ENCODE results near the gene PROM2. TPM values are rescaled to one million over a fixed set of nuclear protein-coding genes. Genes with fewer than 3 reads are reported as not detected.
A peak's percentile ranks its signal among the peaks of the same experiment; 100 is the strongest.

The PROM2 gene
- total RNA-seq, 4 donors from 2014 or later, result 0.50 to 3.2 (median 2.1) TPM

GRCh38 chr2:95258271-95258670 lies 16.0 kb upstream of the PROM2 start:
- intact Hi-C loops (cut with DNase I), result no loop called here
- no peak for DNase-seq (ENCODE audit: extremely low spot score)
- Histone ChIP-seq H3K36me3 (no peaks in the 10 kb centered on the region), H3K4me1 (no peaks in the 10 kb centered on the region), H3K4me3 (no peak overlapping the region), H3K9me3 (peaks cover 0 to 17% (median 8%) of the 10 kb centered on the region in 4 donors), H3K27me3 (no peaks in the 10 kb centered on the region), H3K27ac (replicated peaks in 1 of 4) (no peak overlapping the region)
- WGBS, result 59% methylated on average over 2 of the region's 2 CpGs
- no peak for TF ChIP-seq POLR2A (IDR thresholded peaks at IDR 0.05; ENCODE audit: low read depth)
- no peak for TF ChIP-seq POLR2AphosphoS5 (IDR thresholded peaks at IDR 0.05)
- no peak for TF ChIP-seq EP300 (IDR thresholded peaks at IDR 0.05)
- no peak for TF ChIP-seq CTCF (IDR thresholded peaks at IDR 0.05)

GRCh38 chr2:95260028-95261023 lies 13.9 kb upstream of the PROM2 start:
- peak; percentile 70 for DNase-seq (ENCODE audit: extremely low spot score)
- TF ChIP-seq POLR2AphosphoS5 (IDR thresholded peaks at IDR 0.05) (no peak), POLR2A (IDR thresholded peaks at IDR 0.05; ENCODE audit: low read depth) (no peak), EP300 (IDR thresholded peaks at IDR 0.05) (no peak), CTCF (IDR thresholded peaks at IDR 0.05) (no peak)

DNA sequence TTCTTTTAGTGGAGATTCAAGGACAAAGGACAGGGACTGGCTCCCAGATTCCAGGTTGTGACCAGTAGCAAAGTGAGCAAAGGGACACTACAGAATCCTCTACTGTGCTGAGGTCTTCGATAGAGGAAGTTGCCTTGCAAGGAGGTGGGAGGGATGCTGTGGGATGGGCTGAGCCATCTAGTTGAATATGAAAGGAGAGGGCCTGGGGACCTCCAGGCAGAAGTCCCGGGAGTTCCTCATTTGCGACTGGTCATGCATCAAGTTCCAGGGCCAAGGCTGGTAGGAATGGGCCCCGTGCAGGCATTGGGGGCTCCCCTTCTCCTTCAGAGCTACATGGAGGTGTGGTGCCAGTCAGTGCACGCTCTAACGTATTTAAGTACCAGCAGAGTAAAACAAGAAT lies 12.6 kb upstream of the PROM2 start:
- Histone ChIP-seq H3K4me3 (no peak overlapping the region), H3K36me3 (no peaks in the 10 kb centered on the region), H3K9me3 (peaks cover 0 to 17% (median 8%) of the 10 kb centered on the region in 4 donors), H3K27me3 (no peaks in the 10 kb centered on the region), H3K4me1 (peaks cover 0 to 9% (median 2%) of the 10 kb centered on the region in 4 donors), H3K27ac (replicated peaks in 1 of 4) (no peak overlapping the region)
- no peak for DNase-seq (ENCODE audit: extremely low spot score)
- WGBS, result 66% methylated on average over 5 of the region's 6 CpGs
- intact Hi-C loops (cut with DNase I), result no loop called here
- TF ChIP-seq POLR2AphosphoS5 (IDR thresholded peaks at IDR 0.05) (no peak), EP300 (IDR thresholded peaks at IDR 0.05) (no peak), CTCF (IDR thresholded peaks at IDR 0.05) (no peak), POLR2A (IDR thresholded peaks at IDR 0.05; ENCODE audit: low read depth) (no peak)

More at GRCh38 chr2:95260028-95261023, 13.9 kb upstream of the PROM2 start:
- Histone ChIP-seq H3K4me1 (peaks cover 0 to 9% (median 2%) of the 10 kb centered on the region in 4 donors), H3K27me3 (no peaks in the 10 kb centered on the region), H3K9me3 (peaks cover 0 to 17% (median 8%) of the 10 kb centered on the region in 4 donors), H3K36me3 (no peaks in the 10 kb centered on the region), H3K4me3 (no peak overlapping the region), H3K27ac (replicated peaks in 1 of 4) (no peak overlapping the region)
- intact Hi-C loops (cut with DNase I), result no loop called here
- WGBS, result 77% methylated on average over 5 of the region's 8 CpGs

DNA sequence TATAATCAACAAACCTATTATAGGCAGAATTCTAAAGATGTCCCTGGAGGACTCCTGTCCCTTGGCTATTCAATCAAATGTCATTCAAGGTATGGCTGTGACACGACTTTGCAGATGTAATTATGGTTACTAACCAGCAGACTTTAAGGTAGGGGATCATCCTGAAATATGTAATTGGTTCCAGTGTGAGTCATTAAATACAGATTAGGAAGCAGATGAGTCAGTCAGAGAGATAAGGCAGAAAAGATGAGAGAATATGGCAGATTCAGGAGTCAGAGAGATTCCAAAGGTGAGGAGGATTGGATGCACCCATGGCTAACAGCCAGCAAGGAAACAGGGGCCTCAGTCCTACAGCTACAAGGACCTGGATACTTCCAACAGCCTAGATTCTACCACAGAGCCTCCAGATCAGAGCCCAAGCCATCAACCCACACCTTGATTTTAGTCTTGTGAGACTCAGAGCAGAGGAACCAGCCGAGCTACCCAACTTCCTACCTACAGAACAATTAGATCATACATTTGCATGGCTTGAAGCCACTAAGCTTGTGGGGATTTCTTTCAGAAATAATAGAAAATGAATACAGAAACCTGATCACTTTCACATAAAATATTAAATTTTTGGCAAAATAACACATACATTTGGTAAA lies 11.2 kb upstream of the PROM2 start:
- Histone ChIP-seq H3K4me3 (no peak overlapping the region), H3K27me3 (no peaks in the 10 kb centered on the region), H3K36me3 (no peaks in the 10 kb centered on the region), H3K4me1 (peaks cover 0 to 9% (median 2%) of the 10 kb centered on the region in 4 donors), H3K9me3 (peaks cover 0 to 8% (median 2%) of the 10 kb centered on the region in 4 donors), H3K27ac (replicated peaks in 1 of 4) (no peak overlapping the region)
- no peak for TF ChIP-seq POLR2AphosphoS5 (IDR thresholded peaks at IDR 0.05)
- no peak for TF ChIP-seq CTCF (IDR thresholded peaks at IDR 0.05)
- TF ChIP-seq POLR2A (IDR thresholded peaks at IDR 0.05; ENCODE audit: low read depth), result no peak
- TF ChIP-seq EP300 (IDR thresholded peaks at IDR 0.05), result no peak
- intact Hi-C loops (cut with DNase I), result no loop called here
- WGBS, result 73% methylated on average over 2 of the region's 2 CpGs
- DNase-seq (ENCODE audit: extremely low spot score), result peak; percentile 47
